Rectal smooth muscle tissue (tissue), 1 donor: Measurements from ENCODE around the gene ACE.
"Not testable (repeated sequence)": the region's sequence is repeated elsewhere in the genome, so short reads cannot be mapped to it uniquely, and the experiment has no call there.

Source experiments
- H3K27ac ChIP-seq: one replicate; pipeline ENCODE4 v1.7.0; 2013; ENCODE audit warnings: low read depth, low read length, inconsistent platforms
- H3K27me3 ChIP-seq: one replicate; pipeline ENCODE4 v1.7.0; 2013; ENCODE audit warnings: low read length; ENCODE audit not compliant: control insufficient read depth, insufficient read depth
- H3K36me3 ChIP-seq: one replicate; pipeline ENCODE4 v1.7.0; 2013; ENCODE audit warnings: low read length; ENCODE audit not compliant: control insufficient read depth, insufficient read depth
- H3K4me1 ChIP-seq: one replicate; pipeline ENCODE4 v1.7.0; 2013; ENCODE audit warnings: low read length; ENCODE audit not compliant: control insufficient read depth, insufficient read depth
- H3K4me3 ChIP-seq: one replicate; pipeline ENCODE4 v1.7.0; 2013; ENCODE audit warnings: low read length
- H3K9ac ChIP-seq: one replicate; pipeline ENCODE4 v1.7.0; 2013; ENCODE audit warnings: low read length

Gene ACE

GRCh38 chr17:63446753-63447470 is 29.9 kb upstream of the ACE start:
- H3K4me1 ChIP-seq: no peaks in the 10 kb centered on the region
- peak overlapping the region; percentile 58 for H3K9ac ChIP-seq

DNA sequence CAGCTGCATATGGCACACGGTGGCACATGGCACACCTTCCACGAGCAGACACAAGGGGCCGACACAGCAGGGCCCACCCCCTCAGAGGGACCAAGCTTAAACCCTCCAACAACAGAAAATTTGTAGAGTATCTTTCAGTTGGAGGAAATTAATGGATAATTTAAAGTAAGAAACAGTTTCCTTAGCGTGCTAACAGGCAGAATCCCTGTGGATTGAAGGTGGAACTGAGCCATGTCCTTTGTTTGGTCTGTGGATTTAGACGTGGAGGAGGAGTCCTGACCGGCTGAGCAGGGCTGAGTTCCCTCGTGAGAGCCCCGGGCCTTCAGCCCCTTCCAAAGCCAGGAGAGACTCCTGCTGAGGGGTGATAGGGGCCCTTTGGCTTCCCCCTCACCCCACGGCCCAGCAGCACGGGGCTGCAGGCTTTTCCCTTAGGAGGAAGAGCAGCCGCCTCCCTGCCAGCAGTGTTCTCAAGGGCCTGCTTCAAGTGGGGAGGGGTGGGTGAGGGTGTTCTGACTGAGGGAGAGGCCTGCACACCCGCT is 29.3 kb upstream of the ACE start:
- Histone ChIP-seq H3K36me3 (no peaks in the 10 kb centered on the region), H3K27ac (no peak overlapping the region), H3K9ac (no peak overlapping the region), H3K4me3 (no peak overlapping the region), H3K27me3 (no peaks in the 10 kb centered on the region), H3K4me1 (no peaks in the 10 kb centered on the region)

More at GRCh38 chr17:63446753-63447470, 29.9 kb upstream of the ACE start:
- peak overlapping the region; percentile 33 for H3K27ac ChIP-seq
- no peaks in the 10 kb centered on the region for H3K36me3 ChIP-seq
- no peaks in the 10 kb centered on the region for H3K27me3 ChIP-seq
- peak overlapping the region; percentile 72 for H3K4me3 ChIP-seq

- no peak overlapping the region for H3K4me3 ChIP-seq
- H3K36me3 ChIP-seq: no peaks in the 10 kb centered on the region
- no peaks in the 10 kb centered on the region for H3K27me3 ChIP-seq
- H3K4me1 ChIP-seq: no peaks in the 10 kb centered on the region
- H3K9ac ChIP-seq: no peak overlapping the region
- no peak overlapping the region for H3K27ac ChIP-seq
These were observed 28.2 kb upstream of the ACE start for GRCh38 chr17:63448655-63449054.

DNA sequence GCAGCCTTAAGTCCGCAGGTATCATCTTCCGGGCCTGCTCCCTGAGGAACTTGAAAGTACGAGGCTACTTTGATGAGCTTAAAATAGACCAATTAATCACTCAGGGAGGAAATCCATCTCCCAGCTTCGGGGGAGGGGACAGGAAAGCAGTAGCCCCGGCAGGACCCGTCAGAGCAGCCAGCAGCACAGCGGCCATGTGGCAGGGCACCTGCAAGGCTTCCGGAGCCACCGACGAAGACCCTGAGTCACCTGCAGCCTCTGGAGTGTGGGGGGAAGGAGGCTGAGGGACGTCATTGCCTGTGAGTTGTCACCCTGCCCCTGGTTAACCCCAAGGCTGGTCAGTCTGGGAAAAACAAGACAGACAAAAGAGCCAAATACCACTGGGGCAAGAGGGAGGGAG is 26.3 kb upstream of the ACE start:
- Histone ChIP-seq H3K36me3 (no peaks in the 10 kb centered on the region), H3K4me1 (no peaks in the 10 kb centered on the region), H3K27ac (no peak overlapping the region), H3K27me3 (no peaks in the 10 kb centered on the region), H3K4me3 (no peak overlapping the region), H3K9ac (no peak overlapping the region)

DNA sequence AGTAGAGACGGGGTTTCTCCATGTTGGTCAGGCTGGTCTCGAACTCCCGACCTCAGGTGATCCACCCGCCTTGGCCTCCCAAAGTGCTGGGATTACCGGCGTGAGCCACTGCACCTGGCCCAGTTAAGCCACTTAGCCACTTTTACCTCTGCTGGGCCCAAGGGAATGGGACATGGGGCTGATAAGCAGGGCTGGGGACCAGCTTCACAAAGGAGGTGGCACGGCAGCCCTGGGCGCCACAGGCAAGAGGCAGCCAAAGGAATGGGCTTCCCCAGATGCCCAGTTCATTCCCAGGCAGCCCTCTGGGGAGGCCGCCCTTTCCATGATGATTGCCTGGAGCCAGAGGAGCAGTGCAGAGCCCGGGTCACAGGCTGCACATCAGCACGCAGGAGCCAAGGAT is 25.7 kb upstream of the ACE start:
- Histone ChIP-seq H3K4me3 (no peak overlapping the region), H3K27me3 (no peaks in the 10 kb centered on the region), H3K4me1 (no peaks in the 10 kb centered on the region), H3K36me3 (no peaks in the 10 kb centered on the region), H3K27ac (no peak overlapping the region), H3K9ac (no peak overlapping the region)

GRCh38 chr17:63452046-63452961 is 24.6 kb upstream of the ACE start:
- no peak overlapping the region for H3K27ac ChIP-seq
- no peaks in the 10 kb centered on the region for H3K27me3 ChIP-seq
- no peak overlapping the region for H3K9ac ChIP-seq
- H3K4me3 ChIP-seq: no peak overlapping the region
- no peaks in the 10 kb centered on the region for H3K4me1 ChIP-seq
- no peaks in the 10 kb centered on the region for H3K36me3 ChIP-seq

DNA sequence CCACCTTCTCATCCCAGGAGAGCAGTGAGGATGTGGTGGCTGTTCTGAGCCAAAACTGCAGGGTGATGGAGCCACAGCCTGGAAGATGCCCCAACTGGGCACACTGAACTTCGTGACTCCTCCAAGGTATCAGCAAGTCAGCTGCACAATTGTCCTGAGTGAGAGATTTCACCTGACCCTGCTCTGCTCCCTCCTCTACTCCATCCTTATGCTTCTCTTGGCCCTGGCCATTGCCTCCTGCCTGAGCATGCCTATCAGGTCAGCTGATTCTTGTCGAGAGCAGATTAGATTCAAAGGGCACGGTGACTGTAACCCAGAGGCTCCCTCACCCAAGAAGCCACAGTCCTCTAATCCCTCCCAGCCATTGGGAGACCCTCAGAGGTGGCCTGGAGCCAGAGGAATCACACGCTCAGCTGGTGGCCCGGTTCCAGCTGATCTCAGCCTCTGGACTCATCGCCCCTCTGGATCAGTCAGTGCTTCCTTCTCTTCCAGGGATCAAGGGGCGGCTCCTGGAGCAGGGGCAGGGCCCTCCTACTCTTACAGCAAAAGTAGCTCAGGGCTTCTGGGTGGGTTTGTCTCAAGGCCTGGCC is 23.8 kb upstream of the ACE start:
- Histone ChIP-seq H3K4me3 (no peak overlapping the region), H3K27me3 (no peaks in the 10 kb centered on the region), H3K4me1 (no peaks in the 10 kb centered on the region), H3K9ac (no peak overlapping the region), H3K27ac (no peak overlapping the region), H3K36me3 (no peaks in the 10 kb centered on the region)

DNA sequence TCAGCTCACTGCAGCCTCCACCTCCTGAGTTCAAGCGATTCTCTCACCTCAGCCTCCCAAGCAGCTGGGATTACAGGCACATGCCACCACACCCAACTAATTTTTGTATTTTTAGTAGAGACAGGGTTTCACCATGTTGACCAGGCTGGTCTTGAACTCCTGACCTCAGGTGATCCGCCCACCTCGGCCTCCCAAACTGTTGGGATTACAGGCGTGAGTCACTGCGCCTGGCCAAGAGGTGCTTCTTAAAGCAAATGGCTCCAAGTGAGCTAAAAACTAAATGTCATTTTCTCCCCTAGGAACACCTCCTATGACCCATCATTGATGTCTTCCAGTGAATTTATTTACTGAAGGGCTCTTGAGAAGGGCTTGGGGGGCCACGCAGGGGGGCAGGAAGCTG is 22.5 kb upstream of the ACE start:
- H3K27me3 ChIP-seq, H3K9ac ChIP-seq, H3K4me1 ChIP-seq, H3K4me3 ChIP-seq, H3K27ac ChIP-seq, H3K36me3 ChIP-seq: not testable (repeated sequence)

DNA sequence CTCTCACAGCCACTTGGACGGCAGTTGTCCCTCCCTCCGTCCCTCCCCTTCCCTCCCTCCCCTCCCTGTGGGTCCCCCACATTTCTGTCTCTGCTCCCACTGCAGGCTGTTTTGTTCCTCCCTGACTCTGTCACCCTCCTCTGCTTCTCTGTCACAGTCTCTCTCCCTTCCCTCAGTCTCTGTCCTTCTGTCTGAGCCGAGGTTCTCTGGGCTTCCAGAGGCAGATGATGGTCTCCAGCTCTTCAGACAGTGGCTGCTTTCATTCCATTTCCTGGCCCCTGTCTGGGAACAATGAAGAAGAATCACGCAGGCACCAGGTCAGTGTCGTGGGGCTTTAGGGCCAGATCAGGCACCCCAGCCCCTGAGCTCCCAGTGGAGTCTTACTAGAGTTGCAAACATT is 21.9 kb upstream of the ACE start:
- no peaks in the 10 kb centered on the region for H3K27me3 ChIP-seq
- no peaks in the 10 kb centered on the region for H3K36me3 ChIP-seq
- H3K4me1 ChIP-seq: no peaks in the 10 kb centered on the region
- H3K27ac ChIP-seq: no peak overlapping the region
- no peak overlapping the region for H3K9ac ChIP-seq
- no peak overlapping the region for H3K4me3 ChIP-seq

DNA sequence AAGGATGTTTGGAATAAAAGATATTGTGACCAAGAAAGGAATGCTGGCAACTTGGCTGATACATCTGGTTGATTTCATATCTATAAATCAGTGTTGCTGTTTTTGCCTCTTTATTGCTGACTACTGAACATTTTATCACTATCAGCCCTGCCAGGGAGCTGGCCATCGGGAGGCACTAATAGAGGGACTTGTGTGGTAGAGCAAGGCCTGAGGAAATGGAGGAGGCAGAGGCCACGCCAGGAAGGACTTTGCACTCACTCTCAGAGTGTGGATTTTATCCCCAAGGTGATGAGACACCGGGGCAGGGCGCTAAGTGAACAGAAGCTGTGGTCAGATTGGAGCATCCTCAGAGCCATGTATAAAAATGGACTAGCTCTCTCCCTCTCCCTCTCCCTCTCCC is 21.4 kb upstream of the ACE start:
- H3K27ac ChIP-seq: no peak overlapping the region
- no peaks in the 10 kb centered on the region for H3K4me1 ChIP-seq
- H3K9ac ChIP-seq: no peak overlapping the region
- H3K36me3 ChIP-seq: no peaks in the 10 kb centered on the region
- H3K4me3 ChIP-seq: no peak overlapping the region
- H3K27me3 ChIP-seq: no peaks in the 10 kb centered on the region

DNA sequence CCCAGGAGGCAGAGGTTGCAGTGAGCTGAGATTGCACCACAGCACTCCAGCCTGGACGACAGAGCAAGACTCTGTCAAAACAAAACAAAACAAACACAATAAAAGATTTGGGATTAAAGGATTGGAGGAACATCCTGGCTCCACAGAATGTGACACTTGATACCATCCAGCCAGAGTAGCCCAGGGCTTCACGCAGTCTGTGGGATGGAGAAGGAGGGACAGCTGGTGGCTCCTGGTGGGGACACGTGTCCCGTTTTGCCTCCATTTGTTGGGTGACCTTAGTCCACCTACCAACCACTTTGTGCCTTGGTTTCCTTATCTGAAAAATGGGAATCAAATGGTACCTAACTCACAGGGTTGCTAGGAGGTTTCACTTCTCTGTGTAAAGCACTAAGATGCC is 18.4 kb upstream of the ACE start:
- no peaks in the 10 kb centered on the region for H3K36me3 ChIP-seq
- H3K4me1 ChIP-seq: no peaks in the 10 kb centered on the region
- no peak overlapping the region for H3K9ac ChIP-seq
- H3K27me3 ChIP-seq: no peaks in the 10 kb centered on the region
- no peak overlapping the region for H3K4me3 ChIP-seq
- H3K27ac ChIP-seq: no peak overlapping the region

- no peaks in the 10 kb centered on the region for H3K36me3 ChIP-seq
- no peak overlapping the region for H3K4me3 ChIP-seq
- H3K27me3 ChIP-seq: no peaks in the 10 kb centered on the region
- H3K9ac ChIP-seq: no peak overlapping the region
- H3K4me1 ChIP-seq: no peaks in the 10 kb centered on the region
- no peak overlapping the region for H3K27ac ChIP-seq
These were observed 16.8 kb upstream of the ACE start for GRCh38 chr17:63460018-63460417.
